Upper lobe of right lung (tissue), 1 donor: ENCODE data around the gene AKAP17A. TPM values are rescaled to one million over a fixed set of nuclear protein-coding genes. Genes with fewer than 3 reads are reported as not detected.

Experiments
- ATAC-seq: fragments of 200-7000 bp; cut with Tn5 transposase; one replicate; pipeline ENCODE4 v1.9.1; 2020; ENCODE audit warnings: mild to moderate bottlenecking, moderate library complexity
- DNase-seq: peaks from one replicate; pipeline ENCODE4 v3.0.0-alpha.2; 2020
- H3K27ac ChIP-seq: fragments of 200-600 bp; one replicate; pipeline ENCODE4 v1.8.0; 2022
- H3K27me3 ChIP-seq: fragments of 200-600 bp; one replicate; pipeline ENCODE4 v1.8.0; 2022; ENCODE audit warnings: mild to moderate bottlenecking
- H3K36me3 ChIP-seq: fragments of 200-600 bp; one replicate; pipeline ENCODE4 v1.8.0; 2022
- H3K4me1 ChIP-seq: fragments of 200-600 bp; one replicate; pipeline ENCODE4 v1.8.0; 2022
- H3K4me3 ChIP-seq: fragments of 200-600 bp; one replicate; pipeline ENCODE4 v1.8.0; 2022; ENCODE audit warnings: mild to moderate bottlenecking
- H3K9me3 ChIP-seq: fragments of 200-600 bp; one replicate; pipeline ENCODE4 v1.8.0; 2022
- intact Hi-C: fragments of 100-400 bp; cut with DNase I; formaldehyde crosslinking; loops from one replicate; pipeline ENCODE4 v1.11.0; 2022
- total RNA-seq: library from RNA; stranded (reverse); fragmentation: NEBNext Ultra II Directional; extraction: Animal tissue kit (Norgen Biotek cat#: 25700); gene quantifications from one replicate; pipeline ENCODE4 v1.2.1, GENCODE V29; 2021
- TF ChIP-seq, protein P1 (sequence below): fragments of 200-600 bp; IDR thresholded peaks from one replicate; pipeline ENCODE4 v1.8.0; 2022; ENCODE audit warnings: antibody characterized with exemption
- donor health status: DM: no; HTN: yes; CAD: no; lungs with severe emphysema.

Gene AKAP17A
- total RNA-seq, 1 donor from 2014 or later: 46.3 TPM

DNA sequence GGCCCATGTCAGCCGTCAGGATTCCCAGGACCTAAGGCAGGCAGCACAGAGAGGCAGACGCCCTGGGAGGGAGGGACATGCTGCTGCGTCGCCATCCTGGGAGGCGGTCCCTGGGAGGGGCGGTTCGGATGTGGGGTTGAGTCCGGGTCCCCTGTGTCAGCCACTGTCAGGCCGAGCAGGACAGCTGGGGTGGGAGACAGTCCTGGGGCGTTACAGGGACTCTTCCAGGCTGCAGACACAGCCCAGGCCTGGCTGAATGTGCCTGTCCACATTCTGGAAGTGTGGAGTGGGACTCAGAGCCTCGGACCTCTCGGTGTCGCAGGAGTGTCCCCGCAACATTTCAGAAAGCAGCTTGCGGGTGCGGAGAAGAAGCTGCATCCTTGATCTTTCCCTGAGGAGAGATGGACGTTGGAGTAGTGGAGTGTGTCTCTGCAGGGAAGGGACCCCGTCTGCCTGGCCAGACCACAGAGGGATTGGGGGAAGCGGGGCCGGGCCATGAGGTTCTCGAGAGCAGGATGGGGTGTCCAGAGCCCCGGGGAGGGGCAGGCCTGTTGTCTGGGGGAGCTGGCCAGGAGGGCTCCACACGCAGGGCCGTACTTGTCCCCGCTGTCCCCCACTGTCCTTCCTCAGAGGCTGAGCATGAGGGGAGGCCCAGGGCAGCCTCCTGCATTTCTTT lies 6.1 kb downstream of the AKAP17A start:
- peaks cover 15% of the 10 kb centered on the region for H3K4me1 ChIP-seq
- H3K27ac ChIP-seq: no peak overlapping the region
- no peak overlapping the region for H3K4me3 ChIP-seq
- TF ChIP-seq, protein P1, sequence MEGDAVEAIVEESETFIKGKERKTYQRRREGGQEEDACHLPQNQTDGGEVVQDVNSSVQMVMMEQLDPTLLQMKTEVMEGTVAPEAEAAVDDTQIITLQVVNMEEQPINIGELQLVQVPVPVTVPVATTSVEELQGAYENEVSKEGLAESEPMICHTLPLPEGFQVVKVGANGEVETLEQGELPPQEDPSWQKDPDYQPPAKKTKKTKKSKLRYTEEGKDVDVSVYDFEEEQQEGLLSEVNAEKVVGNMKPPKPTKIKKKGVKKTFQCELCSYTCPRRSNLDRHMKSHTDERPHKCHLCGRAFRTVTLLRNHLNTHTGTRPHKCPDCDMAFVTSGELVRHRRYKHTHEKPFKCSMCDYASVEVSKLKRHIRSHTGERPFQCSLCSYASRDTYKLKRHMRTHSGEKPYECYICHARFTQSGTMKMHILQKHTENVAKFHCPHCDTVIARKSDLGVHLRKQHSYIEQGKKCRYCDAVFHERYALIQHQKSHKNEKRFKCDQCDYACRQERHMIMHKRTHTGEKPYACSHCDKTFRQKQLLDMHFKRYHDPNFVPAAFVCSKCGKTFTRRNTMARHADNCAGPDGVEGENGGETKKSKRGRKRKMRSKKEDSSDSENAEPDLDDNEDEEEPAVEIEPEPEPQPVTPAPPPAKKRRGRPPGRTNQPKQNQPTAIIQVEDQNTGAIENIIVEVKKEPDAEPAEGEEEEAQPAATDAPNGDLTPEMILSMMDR: no peak
- no peak for ATAC-seq
- no peaks in the 10 kb centered on the region for H3K9me3 ChIP-seq
- H3K27me3 ChIP-seq: no peaks in the 10 kb centered on the region
- DNase-seq: peak; percentile 56
- intact Hi-C loops: no loop called here
- H3K36me3 ChIP-seq: peaks cover 91% of the 10 kb centered on the region

DNA sequence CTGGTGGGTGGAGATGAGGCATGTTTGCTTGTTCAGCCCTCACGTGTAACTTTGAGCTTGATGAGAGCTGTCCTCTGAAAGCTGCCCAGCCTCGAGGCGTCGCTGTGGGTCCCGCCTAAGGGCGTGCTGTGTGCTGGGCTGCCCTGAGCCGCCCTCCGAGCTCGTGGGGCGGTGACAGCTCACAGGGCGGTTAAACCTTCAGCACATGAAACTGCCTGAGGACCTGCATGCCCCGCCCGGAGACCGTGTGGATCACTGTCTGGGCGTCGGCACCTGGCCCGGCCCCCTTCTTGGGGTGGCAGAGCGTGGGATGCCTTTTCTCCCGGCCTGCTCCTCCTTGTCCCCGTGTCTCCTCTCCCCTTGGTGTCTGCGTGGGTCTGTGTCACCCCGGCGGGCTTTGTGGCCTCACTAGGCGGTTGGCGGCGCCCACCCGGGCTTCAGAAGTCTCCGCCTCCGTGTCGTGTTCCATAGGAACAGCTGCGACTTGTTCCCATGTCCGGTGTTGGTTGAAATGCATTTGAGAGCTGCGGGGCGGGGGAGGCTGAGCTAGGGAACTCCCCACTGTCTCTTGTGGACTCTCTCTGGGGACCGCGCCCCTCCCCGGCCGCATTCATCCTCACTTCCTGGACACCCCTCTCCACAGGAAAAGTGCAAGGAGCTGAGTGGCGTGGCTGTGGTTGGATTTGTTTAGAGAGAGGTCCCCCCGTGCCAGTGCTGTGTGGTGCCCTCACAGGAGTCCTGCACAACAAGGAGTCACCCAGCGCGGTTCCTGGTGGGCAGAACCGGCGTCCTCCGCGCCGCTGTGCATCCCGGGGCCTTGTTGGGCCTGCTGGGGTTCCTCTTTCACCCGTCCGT lies 6.8 kb downstream of the AKAP17A start:
- Histone ChIP-seq H3K36me3 (peaks cover 97% of the 10 kb centered on the region), H3K4me1 (peaks cover 10% of the 10 kb centered on the region), H3K4me3 (no peak overlapping the region), H3K27ac (no peak overlapping the region), H3K27me3 (no peaks in the 10 kb centered on the region), H3K9me3 (no peaks in the 10 kb centered on the region)
- peak; percentile 58 for DNase-seq
- ATAC-seq: no peak
- intact Hi-C loops: no loop called here
- TF ChIP-seq, protein P1: no peak

DNA sequence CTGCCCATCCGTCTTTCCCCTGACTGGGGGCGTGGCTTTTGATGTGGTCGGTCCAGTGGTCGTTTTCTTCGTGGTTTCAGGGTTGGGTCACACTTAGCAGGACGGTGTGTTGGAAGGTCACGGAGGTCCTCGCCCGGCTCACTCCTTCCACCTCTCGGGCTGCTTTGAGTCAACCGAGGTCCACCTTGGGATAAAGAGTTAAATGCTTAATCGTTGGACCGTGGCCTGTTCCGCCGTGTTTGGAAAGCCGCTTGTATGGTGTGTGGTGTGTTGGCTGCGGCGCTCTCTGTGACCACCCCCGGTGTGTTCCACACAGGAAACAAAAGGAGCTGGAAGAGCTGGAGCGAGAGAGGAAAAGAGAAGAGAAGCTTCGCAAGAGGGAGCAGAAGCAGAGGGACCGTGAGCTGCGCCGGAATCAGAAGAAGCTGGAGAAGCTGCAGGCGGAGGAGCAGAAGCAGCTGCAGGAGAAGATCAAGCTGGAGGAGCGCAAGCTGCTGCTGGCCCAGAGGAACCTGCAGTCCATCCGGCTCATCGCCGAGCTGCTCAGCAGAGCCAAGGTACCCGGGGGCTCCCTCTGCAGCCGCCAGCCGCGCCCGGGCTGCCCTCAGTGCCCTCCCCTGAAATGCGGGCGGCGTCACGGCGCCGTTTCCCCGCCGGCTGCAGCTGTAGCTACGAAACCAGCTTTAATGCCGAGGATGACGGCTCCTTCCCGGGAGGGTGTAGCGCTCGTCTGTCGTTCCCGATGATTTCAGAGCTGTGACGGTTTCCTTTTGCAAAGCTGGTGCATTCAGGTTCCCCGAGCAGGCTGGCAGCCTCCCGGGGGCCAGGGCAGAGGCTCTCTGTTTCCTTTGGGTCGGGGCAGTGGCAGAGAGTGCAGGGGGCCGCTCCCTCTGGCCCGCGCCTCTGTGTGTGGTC lies 7.7 kb downstream of the AKAP17A start:
- Histone ChIP-seq H3K4me1 (peaks cover 1% of the 10 kb centered on the region), H3K27ac (no peak overlapping the region), H3K9me3 (no peaks in the 10 kb centered on the region), H3K36me3 (peaks cover 89% of the 10 kb centered on the region), H3K4me3 (no peak overlapping the region), H3K27me3 (no peaks in the 10 kb centered on the region)
- DNase-seq: peak; percentile 38
- TF ChIP-seq, protein P1: no peak
- ATAC-seq: no peak
- intact Hi-C loops: no loop called here

DNA sequence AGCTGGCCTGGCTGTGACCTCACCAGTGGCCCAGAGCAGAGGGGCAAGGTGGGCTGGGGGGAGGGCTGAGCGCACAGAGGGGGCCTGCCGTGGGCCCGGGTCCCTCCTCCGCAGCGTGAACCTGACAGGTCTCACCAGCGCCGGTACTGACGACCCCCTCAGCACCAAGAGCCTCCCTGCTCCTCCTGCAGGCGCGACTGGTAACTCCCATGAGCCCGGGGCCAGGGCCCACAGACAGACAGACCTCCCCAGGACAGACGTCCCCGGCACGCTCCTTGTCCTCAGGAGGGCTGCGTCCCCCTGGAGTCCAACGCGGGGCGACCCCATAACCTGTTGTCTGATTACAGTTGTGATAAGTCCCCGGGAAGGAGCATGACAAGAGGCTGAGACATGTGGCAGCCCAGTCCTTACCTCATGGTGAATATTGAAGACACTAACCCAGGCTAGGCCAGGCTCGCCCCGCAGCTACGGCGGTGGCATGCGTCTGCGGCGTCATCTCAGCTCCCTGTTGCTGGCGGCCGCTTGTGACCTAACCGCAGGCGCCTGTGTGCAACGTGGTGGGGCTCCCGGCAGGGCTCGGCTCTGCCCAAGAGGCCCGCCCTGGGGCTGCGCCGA lies 8.5 kb downstream of the AKAP17A start:
- TF ChIP-seq, protein P1: no peak
- Histone ChIP-seq H3K27me3 (no peaks in the 10 kb centered on the region), H3K9me3 (no peaks in the 10 kb centered on the region), H3K36me3 (peaks cover 81% of the 10 kb centered on the region), H3K4me3 (no peak overlapping the region), H3K27ac (no peak overlapping the region), H3K4me1 (no peaks in the 10 kb centered on the region)
- intact Hi-C loops: no loop called here
- DNase-seq (peak; percentile 58), ATAC-seq (no peak)

DNA sequence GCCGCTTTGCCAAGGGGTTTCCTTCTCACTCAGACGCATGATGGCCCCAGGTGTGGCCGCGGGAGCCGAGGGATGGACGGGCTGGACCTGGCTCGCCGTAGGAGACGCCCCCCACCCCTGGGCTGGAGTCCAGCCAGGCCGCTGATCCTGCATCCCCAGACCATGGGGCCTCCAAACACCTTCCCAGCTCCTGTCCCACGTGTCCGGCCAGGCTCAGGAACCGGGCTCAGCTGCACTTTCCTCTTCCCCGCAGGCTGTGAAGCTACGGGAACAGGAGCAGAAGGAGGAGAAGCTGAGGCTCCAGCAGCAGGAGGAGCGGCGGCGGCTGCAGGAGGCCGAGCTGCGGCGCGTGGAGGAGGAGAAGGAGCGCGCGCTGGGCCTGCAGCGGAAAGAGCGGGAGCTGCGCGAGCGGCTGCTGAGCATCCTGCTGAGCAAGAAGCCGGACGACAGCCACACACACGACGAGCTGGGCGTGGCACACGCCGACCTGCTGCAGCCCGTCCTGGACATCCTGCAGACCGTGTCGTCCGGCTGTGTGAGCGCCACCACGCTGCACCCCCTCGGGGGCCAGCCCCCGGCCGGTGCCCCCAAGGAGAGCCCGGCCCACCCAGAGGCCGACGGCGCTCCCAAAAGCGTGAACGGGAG lies 9.1 kb downstream of the AKAP17A start:
- Histone ChIP-seq H3K4me3 (no peak overlapping the region), H3K36me3 (peaks cover 75% of the 10 kb centered on the region), H3K4me1 (no peaks in the 10 kb centered on the region), H3K27ac (no peak overlapping the region), H3K9me3 (no peaks in the 10 kb centered on the region), H3K27me3 (no peaks in the 10 kb centered on the region)
- intact Hi-C loops: no loop called here
- peak; percentile 4 for ATAC-seq
- TF ChIP-seq, protein P1: no peak
- DNase-seq: peak; percentile 62
